OCI-LY7 (cell line): ENCODE results near the gene CAMK4. TPM values are rescaled to one million over a fixed set of nuclear protein-coding genes. Genes with fewer than 3 reads are reported as not detected.

Experiments used
- BruUV-seq: library from RNA; stranded (reverse); fragments of 400-500 nt; replicated peaks from 2 replicates; lab custom pipeline; 2021; lab: Mats Ljungman, UMichigan
- CTCF ChIA-PET: fragments of 300-600 bp; sonication (Branson Sonifier 250); formaldehyde crosslinking; loops from one replicate; lab custom pipeline; 2022; ENCODE audit warnings: antibody characterized with exemption; ENCODE audit not compliant: unreplicated experiment; lab: Charles Lee
- POLR2A ChIA-PET: fragments of 300-600 bp; sonication (Branson Sonifier 250); formaldehyde crosslinking; loops from one replicate; lab custom pipeline; 2022; ENCODE audit warnings: antibody characterized with exemption; lab: Charles Lee
- DNase-seq: peaks from one replicate; pipeline ENCODE4 v3.0.0-alpha.2; 2015; ENCODE audit warnings: low spot score
- H2AFZ ChIP-seq: fragments of 200-600 bp; sonication (generic), shearing (Covaris generic); 2 replicates; pipeline ENCODE4 v1.6.1; 2014; ENCODE audit warnings: mild to moderate bottlenecking, antibody characterized with exemption, low read length, moderate library complexity
- H3K27ac ChIP-seq: fragments of 200-600 bp; sonication (generic); 2 replicates; pipeline ENCODE4 v1.5.1; 2014; ENCODE audit warnings: mixed run types, low read depth, mild to moderate bottlenecking, moderate library complexity, low read length, inconsistent platforms; ENCODE audit not compliant: poor library complexity, severe bottlenecking
- H3K36me3 ChIP-seq: fragments of 200-600 bp; sonication (generic); 2 replicates; pipeline ENCODE4 v1.6.1; 2014; ENCODE audit warnings: mild to moderate bottlenecking, antibody characterized with exemption, low read length, moderate library complexity, mixed read lengths; ENCODE audit not compliant: insufficient read depth
- H3K4me1 ChIP-seq: fragments of 200-600 bp; sonication (generic); 2 replicates; pipeline ENCODE4 v1.5.1; 2014; ENCODE audit warnings: mild to moderate bottlenecking, low read length; ENCODE audit not compliant: insufficient read depth, poor library complexity, severe bottlenecking
- H3K4me2 ChIP-seq: fragments of 200-600 bp; sonication (generic); 2 replicates; pipeline ENCODE4 v1.6.1; 2014; ENCODE audit warnings: mild to moderate bottlenecking, low read length
- H3K4me3 ChIP-seq: fragments of 200-600 bp; sonication (generic); 2 replicates; pipeline ENCODE4 v1.5.1; 2014; ENCODE audit warnings: mild to moderate bottlenecking, low read depth, low read length; ENCODE audit not compliant: poor library complexity, severe bottlenecking
- H3K79me2 ChIP-seq: fragments of 200-600 bp; sonication (generic); 2 replicates; pipeline ENCODE4 v1.6.1; 2016; ENCODE audit warnings: low read depth, mild to moderate bottlenecking, low read length, moderate library complexity, mixed read lengths; ENCODE audit not compliant: insufficient read depth
- H3K9me2 ChIP-seq: fragments of 200-600 bp; sonication (generic); 2 replicates; pipeline ENCODE4 v1.6.1; 2016; ENCODE audit warnings: mild to moderate bottlenecking, low read length, mixed read lengths; ENCODE audit not compliant: insufficient read depth
- H3K9me3 ChIP-seq: fragments of 200-600 bp; sonication (generic); 2 replicates; pipeline ENCODE4 v1.6.1; 2014; ENCODE audit warnings: mild to moderate bottlenecking, mixed run types, low read length, mixed read lengths
- H4K20me1 ChIP-seq: fragments of 200-600 bp; sonication (generic); 2 replicates; pipeline ENCODE4 v1.6.1; 2014; ENCODE audit warnings: mild to moderate bottlenecking, antibody characterized with exemption, low read length, moderate library complexity, mixed read lengths; ENCODE audit not compliant: insufficient read depth
- CTCF ChIP-seq: fragments of 200-600 bp; sonication (generic); conservative IDR thresholded peaks from 2 replicates; pipeline ENCODE4 v1.5.1; 2014; ENCODE audit warnings: mild to moderate bottlenecking, antibody characterized with exemption, low read length, moderate library complexity, mixed read lengths
- EZH2phosphoT487 ChIP-seq: fragments of 200-600 bp; sonication (generic); IDR thresholded peaks from 2 replicates; pipeline ENCODE4 v1.6.1; 2018; ENCODE audit warnings: low read depth, borderline replicate concordance, mild to moderate bottlenecking, mixed run types, antibody characterized with exemption, low read length, moderate library complexity, mixed read lengths
- intact Hi-C: fragments of 100-400 bp; cut with micrococcal nuclease; formaldehyde crosslinking; loops from one replicate; pipeline ENCODE4 v1.10.0; 2022; ENCODE audit not compliant: unreplicated experiment
- total RNA-seq, 2 experiments: library from RNA; depleted of rRNA in 1 of 2; stranded (reverse); fragments of >200 nt in 1 of 2; shearing (Covaris generic) in 1 of 2; gene quantifications; 2 replicates each; pipeline ENCODE4 v1.2.3, GENCODE V29; 2014 to 2022

CAMK4 gene
- total RNA-seq, 2 experiments from 2014 or later: 25.4 to 40.2 TPM

GRCh38 chr5:111229871-111230810, 6.0 kb downstream of the CAMK4 start:
- intact Hi-C loops: loop anchor here (2.0 to 10.0 kb wide), 4 partner anchors 23 to 485 kb away; partner anchors contain the start of gene WDR36
- Histone ChIP-seq H3K9me3 (no peaks in the 10 kb centered on the region), H3K9me2 (no peaks in the 10 kb centered on the region), H3K4me2 (peak overlapping the region; percentile 91), H4K20me1 (no peaks in the 10 kb centered on the region), H3K79me2 (peaks cover 86% of the 10 kb centered on the region; the same call in 1 of the 2 replicates), H3K4me1 (peaks cover 69% of the 10 kb centered on the region), H3K27ac (peak overlapping the region; percentile 59), H3K36me3 (no peaks in the 10 kb centered on the region), H3K4me3 (peak overlapping the region; percentile 3), H2AFZ (no peak overlapping the region; the same call in 1 of the 2 replicates)
- POLR2A ChIA-PET: interaction anchor here (0.6 to 1.7 kb wide), 8 partner anchors 10 to 476 kb away, joined by 3 to 5 read pairs (median 3); no protein-coding TSS in a partner anchor
- no TSS peak for BruUV-seq
- DNase-seq: peak; percentile 14
- CTCF ChIA-PET: no interaction called here
- no peak for TF ChIP-seq EZH2phosphoT487
- no peak for TF ChIP-seq CTCF

- Histone ChIP-seq H3K9me3 (no peaks in the 10 kb centered on the region), H3K9me2 (no peaks in the 10 kb centered on the region), H3K36me3 (no peaks in the 10 kb centered on the region), H3K4me3 (no peak overlapping the region), H3K4me1 (peaks cover 69% of the 10 kb centered on the region), H3K4me2 (peak overlapping the region; percentile 45; the same call in 1 of the 2 replicates), H4K20me1 (no peaks in the 10 kb centered on the region), H3K27ac (peak overlapping the region; percentile 59), H3K79me2 (peaks cover 76% of the 10 kb centered on the region; the same call in 1 of the 2 replicates), H2AFZ (no peak overlapping the region)
- TF ChIP-seq EZH2phosphoT487: no peak
- no peak for TF ChIP-seq CTCF
- DNase-seq: no peak
- BruUV-seq: no TSS peak
- CTCF ChIA-PET: interaction anchor here (0.9 kb wide), 1 partner anchor 9 kb away, joined by 3 read pairs; no protein-coding TSS in a partner anchor
- POLR2A ChIA-PET: interaction anchor here (0.7 to 1.7 kb wide), 3 partner anchors 14 to 477 kb away, joined by 3 to 5 read pairs (median 3); no protein-coding TSS in a partner anchor
- intact Hi-C loops: no loop called here
Measured at GRCh38 chr5:111231119-111231518, 6.9 kb downstream of the CAMK4 start.
